Body of pancreas (tissue), 4 donors: ENCODE data around the gene EIF3F.

ENCODE experiments used
- POLR2A ChIP-seq, 3 donors: fragments of 450-650 bp; IDR thresholded peaks; one replicate each; pipeline ENCODE4 v1.6.1; 2016; ENCODE audit warnings: antibody characterized with exemption in 3 of 3, mild to moderate bottlenecking in 2 of 3
- TF ChIP-seq, protein P1 (sequence below), 7 experiments: fragments of 450-650 bp in 4 of 7; fragments of 200-600 bp in 3 of 7; sonication (generic) in 3 of 7; IDR thresholded peaks; one replicate each; pipeline ENCODE4 v1.5.1; 2016 to 2019; ENCODE audit warnings: antibody characterized with exemption in 7 of 7

DNA sequence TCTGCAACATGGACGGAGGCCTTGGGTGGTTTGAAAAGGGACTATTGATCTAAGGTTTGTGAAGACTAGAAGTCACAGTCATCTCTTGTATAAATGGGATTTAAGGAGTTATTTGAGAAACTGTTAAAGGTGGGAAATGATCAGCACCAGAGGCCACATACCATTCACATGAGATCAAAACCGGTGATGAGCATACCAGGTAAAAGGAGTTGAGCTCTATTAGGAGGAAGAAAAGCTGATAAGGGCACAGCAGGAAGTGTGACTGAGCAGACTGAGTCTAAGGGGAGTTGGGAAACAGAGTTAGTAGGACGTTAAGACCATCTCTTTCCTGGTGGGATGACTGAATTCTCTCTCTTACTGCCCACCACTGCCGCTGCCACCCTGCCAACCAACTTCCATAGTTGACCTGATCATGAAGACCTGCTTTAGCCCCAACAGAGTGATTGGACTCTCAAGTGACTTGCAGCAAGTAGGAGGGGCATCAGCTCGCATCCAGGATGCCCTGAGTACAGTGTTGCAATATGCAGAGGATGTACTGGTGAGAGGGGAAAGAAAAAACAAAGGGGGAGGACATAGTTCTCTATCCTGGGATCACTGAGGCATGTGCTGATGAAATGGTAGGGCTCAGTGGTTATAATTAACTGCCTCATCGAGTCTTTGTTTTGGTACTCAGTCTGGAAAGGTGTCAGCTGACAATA, 7.6 kb downstream of the EIF3F start:
- TF ChIP-seq POLR2A (IDR thresholded peaks at IDR 0.05): no peak
- TF ChIP-seq, protein P1, sequence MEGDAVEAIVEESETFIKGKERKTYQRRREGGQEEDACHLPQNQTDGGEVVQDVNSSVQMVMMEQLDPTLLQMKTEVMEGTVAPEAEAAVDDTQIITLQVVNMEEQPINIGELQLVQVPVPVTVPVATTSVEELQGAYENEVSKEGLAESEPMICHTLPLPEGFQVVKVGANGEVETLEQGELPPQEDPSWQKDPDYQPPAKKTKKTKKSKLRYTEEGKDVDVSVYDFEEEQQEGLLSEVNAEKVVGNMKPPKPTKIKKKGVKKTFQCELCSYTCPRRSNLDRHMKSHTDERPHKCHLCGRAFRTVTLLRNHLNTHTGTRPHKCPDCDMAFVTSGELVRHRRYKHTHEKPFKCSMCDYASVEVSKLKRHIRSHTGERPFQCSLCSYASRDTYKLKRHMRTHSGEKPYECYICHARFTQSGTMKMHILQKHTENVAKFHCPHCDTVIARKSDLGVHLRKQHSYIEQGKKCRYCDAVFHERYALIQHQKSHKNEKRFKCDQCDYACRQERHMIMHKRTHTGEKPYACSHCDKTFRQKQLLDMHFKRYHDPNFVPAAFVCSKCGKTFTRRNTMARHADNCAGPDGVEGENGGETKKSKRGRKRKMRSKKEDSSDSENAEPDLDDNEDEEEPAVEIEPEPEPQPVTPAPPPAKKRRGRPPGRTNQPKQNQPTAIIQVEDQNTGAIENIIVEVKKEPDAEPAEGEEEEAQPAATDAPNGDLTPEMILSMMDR (IDR thresholded peaks at IDR 0.05): no peak
